PC-9 (cell line): ENCODE data around the gene C7orf33. TPM values are rescaled to one million over a fixed set of nuclear protein-coding genes. Genes with fewer than 3 reads are reported as not detected.
"Not testable (repeated sequence)": the region's sequence is repeated elsewhere in the genome, so short reads cannot be mapped to it uniquely, and the experiment has no call there.

Source experiments
- BruUV-seq: library from RNA; stranded (reverse); fragments of 400-500 nt; replicated peaks from 2 replicates; lab custom pipeline; 2021; lab: Mats Ljungman, UMichigan
- CTCF ChIA-PET: fragments of 300-600 bp; sonication (Branson Sonifier 250); formaldehyde crosslinking; loops from one replicate; lab custom pipeline; 2022; ENCODE audit warnings: antibody characterized with exemption; lab: Charles Lee
- POLR2A ChIA-PET: fragments of 300-600 bp; sonication (Branson Sonifier 250); formaldehyde crosslinking; loops from one replicate; lab custom pipeline; 2022; ENCODE audit warnings: antibody characterized with exemption; ENCODE audit not compliant: unreplicated experiment; lab: Charles Lee
- DNase-seq, 2 experiments: peaks; one replicate each; pipeline versions ENCODE4 v3.0.0 to v3.0.0-alpha.2; 2015 to 2022; ENCODE audit warnings: mixed read lengths in 1 of 2
- H2AFZ ChIP-seq: fragments of 200-600 bp; sonication (generic); 2 replicates; pipeline ENCODE4 v1.8.1; 2017; ENCODE audit warnings: antibody characterized with exemption
- H3F3A ChIP-seq: fragments of 200-600 bp; sonication (generic); 2 replicates; pipeline ENCODE4 v1.8.1; 2017; ENCODE audit warnings: antibody characterized with exemption, mild to moderate bottlenecking, low read depth; ENCODE audit not compliant: insufficient read depth
- H3K27ac ChIP-seq: fragments of 200-600 bp; sonication (generic); 2 replicates; pipeline ENCODE4 v1.6.1; 2016; ENCODE audit warnings: mixed run types
- H3K27me3 ChIP-seq: fragments of 200-600 bp; sonication (generic); 2 replicates; pipeline ENCODE4 v1.6.1; 2016; ENCODE audit warnings: low read depth, mixed run types; ENCODE audit not compliant: insufficient read depth
- H3K36me3 ChIP-seq: fragments of 200-600 bp; sonication (generic); 2 replicates; pipeline ENCODE4 v1.6.1; 2016; ENCODE audit warnings: low read depth, mixed run types
- H3K4me1 ChIP-seq: fragments of 200-600 bp; sonication (generic); replicated peaks from 2 replicates; pipeline ENCODE4 v1.6.1; 2016; ENCODE audit warnings: mixed run types; ENCODE audit not compliant: insufficient read depth
- H3K4me2 ChIP-seq: fragments of 200-600 bp; sonication (generic); 2 replicates; pipeline ENCODE4 v1.6.1; 2017; ENCODE audit warnings: mixed run types
- H3K4me3 ChIP-seq: fragments of 200-600 bp; sonication (generic); 2 replicates; pipeline ENCODE4 v1.6.1; 2016; ENCODE audit warnings: mixed run types
- H3K79me2 ChIP-seq: fragments of 200-600 bp; sonication (generic); 2 replicates; pipeline ENCODE4 v1.6.1; 2017; ENCODE audit warnings: low read depth, mixed run types
- H3K9me2 ChIP-seq: fragments of 200-600 bp; sonication (generic); 2 replicates; pipeline ENCODE4 v1.8.1; 2017; ENCODE audit warnings: mild to moderate bottlenecking; ENCODE audit not compliant: insufficient read depth
- H3K9me3 ChIP-seq: fragments of 200-600 bp; sonication (generic); 2 replicates; pipeline ENCODE4 v1.8.1; 2016; ENCODE audit warnings: low read depth; ENCODE audit not compliant: insufficient read depth
- H4K20me1 ChIP-seq: fragments of 200-600 bp; sonication (generic); 2 replicates; pipeline ENCODE4 v1.8.1; 2017; ENCODE audit not compliant: insufficient read depth
- EZH2 ChIP-seq: fragments of 200-600 bp; sonication (generic); IDR thresholded peaks from 2 replicates; pipeline ENCODE4 v1.8.0; 2017; ENCODE audit warnings: antibody characterized with exemption, low read depth
- intact Hi-C: fragments of 100-400 bp; cut with micrococcal nuclease; formaldehyde crosslinking; loops from one replicate; pipeline ENCODE4 v1.10.0; 2022; ENCODE audit not compliant: unreplicated experiment
- total RNA-seq: library from RNA; stranded (reverse); gene quantifications from 2 replicates; pipeline ENCODE4 v1.2.3, GENCODE V29; 2021
- TF ChIP-seq, protein P1 (sequence below): fragments of 200-600 bp; sonication (generic); conservative IDR thresholded peaks from 2 replicates; pipeline ENCODE4 v1.6.1; 2017; ENCODE audit warnings: mixed run types, antibody characterized with exemption, mild to moderate bottlenecking, moderate library complexity

C7orf33 gene
- total RNA-seq, 1 experiment from 2014 or later = not detected

DNA sequence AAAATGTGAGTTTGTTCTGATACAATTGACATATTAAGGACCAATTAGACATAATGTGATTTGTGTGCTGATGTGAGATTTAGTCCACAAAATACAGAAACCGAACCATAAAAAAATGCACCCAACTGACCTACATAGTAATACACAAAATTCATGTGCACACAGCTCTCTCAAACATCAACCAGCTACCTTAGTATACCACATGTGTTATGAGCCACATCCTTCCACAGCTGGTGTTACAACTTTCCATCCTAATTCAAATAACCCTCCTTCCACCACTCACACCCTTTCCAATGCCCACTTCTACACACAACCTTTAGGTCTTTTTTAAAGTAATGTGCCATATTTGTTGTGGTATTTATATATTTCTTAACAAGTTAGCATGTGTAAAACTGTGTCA is 31.7 kb upstream of the C7orf33 start:
- Histone ChIP-seq H3K27me3 (no peaks in the 10 kb centered on the region), H3K4me3 (no peak overlapping the region), H3K4me1 (peaks cover 8% of the 10 kb centered on the region; the same call in 1 of the 2 replicates), H3F3A (0 out of 2 replicates have a peak, but pooled peaks cover 2% of the 10 kb centered on the region), H3K27ac (no peak overlapping the region), H3K9me2 (no peaks in the 10 kb centered on the region), H3K9me3 (no peaks in the 10 kb centered on the region), H3K4me2 (no peak overlapping the region), H4K20me1 (no peaks in the 10 kb centered on the region; the same call in 1 of the 2 replicates), H3K79me2 (no peaks in the 10 kb centered on the region), H2AFZ (no peak overlapping the region), H3K36me3 (no peaks in the 10 kb centered on the region)
- no peak for DNase-seq
- BruUV-seq = no TSS peak
- ChIA-PET CTCF (no interaction called here), POLR2A (no interaction called here)
- intact Hi-C loops = no loop called here
- TF ChIP-seq EZH2 = no peak
- TF ChIP-seq, protein P1, sequence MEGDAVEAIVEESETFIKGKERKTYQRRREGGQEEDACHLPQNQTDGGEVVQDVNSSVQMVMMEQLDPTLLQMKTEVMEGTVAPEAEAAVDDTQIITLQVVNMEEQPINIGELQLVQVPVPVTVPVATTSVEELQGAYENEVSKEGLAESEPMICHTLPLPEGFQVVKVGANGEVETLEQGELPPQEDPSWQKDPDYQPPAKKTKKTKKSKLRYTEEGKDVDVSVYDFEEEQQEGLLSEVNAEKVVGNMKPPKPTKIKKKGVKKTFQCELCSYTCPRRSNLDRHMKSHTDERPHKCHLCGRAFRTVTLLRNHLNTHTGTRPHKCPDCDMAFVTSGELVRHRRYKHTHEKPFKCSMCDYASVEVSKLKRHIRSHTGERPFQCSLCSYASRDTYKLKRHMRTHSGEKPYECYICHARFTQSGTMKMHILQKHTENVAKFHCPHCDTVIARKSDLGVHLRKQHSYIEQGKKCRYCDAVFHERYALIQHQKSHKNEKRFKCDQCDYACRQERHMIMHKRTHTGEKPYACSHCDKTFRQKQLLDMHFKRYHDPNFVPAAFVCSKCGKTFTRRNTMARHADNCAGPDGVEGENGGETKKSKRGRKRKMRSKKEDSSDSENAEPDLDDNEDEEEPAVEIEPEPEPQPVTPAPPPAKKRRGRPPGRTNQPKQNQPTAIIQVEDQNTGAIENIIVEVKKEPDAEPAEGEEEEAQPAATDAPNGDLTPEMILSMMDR = no peak

DNA sequence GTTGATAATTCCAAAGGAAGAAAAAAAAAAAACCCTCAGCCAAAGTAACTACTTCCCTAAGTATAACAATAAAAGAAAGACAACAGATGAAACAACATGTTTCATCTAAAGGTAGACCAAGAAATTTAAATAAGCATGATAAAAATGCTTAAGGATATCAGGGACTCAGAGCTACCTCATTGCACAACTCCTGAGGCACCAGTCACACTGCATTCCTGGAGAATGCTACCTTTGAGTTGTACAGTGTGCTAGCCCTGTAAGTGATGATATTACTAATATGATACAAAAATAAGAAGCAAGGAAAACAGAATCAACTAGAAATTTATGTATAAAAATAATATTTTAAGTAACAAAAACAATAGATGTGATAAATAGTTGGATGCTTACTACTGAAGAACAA is 29.5 kb upstream of the C7orf33 start:
- BruUV-seq = no TSS peak
- CTCF ChIA-PET = no interaction called here
- Histone ChIP-seq H3K4me2 (no peak overlapping the region), H3K36me3 (no peaks in the 10 kb centered on the region), H3F3A (peaks cover 11% of the 10 kb centered on the region; the same call in 1 of the 2 replicates), H4K20me1 (no peaks in the 10 kb centered on the region), H3K79me2 (no peaks in the 10 kb centered on the region), H3K27ac (no peak overlapping the region), H2AFZ (no peak overlapping the region), H3K9me3 (no peaks in the 10 kb centered on the region), H3K4me1 (peaks cover 14% of the 10 kb centered on the region; the same call in 1 of the 2 replicates), H3K4me3 (no peak overlapping the region), H3K9me2 (no peaks in the 10 kb centered on the region), H3K27me3 (no peaks in the 10 kb centered on the region)
- TF ChIP-seq, protein P1 = no peak
- no peak for TF ChIP-seq EZH2
- intact Hi-C loops = no loop called here
- DNase-seq = peak; percentile 32 to 79
- POLR2A ChIA-PET = no interaction called here

DNA sequence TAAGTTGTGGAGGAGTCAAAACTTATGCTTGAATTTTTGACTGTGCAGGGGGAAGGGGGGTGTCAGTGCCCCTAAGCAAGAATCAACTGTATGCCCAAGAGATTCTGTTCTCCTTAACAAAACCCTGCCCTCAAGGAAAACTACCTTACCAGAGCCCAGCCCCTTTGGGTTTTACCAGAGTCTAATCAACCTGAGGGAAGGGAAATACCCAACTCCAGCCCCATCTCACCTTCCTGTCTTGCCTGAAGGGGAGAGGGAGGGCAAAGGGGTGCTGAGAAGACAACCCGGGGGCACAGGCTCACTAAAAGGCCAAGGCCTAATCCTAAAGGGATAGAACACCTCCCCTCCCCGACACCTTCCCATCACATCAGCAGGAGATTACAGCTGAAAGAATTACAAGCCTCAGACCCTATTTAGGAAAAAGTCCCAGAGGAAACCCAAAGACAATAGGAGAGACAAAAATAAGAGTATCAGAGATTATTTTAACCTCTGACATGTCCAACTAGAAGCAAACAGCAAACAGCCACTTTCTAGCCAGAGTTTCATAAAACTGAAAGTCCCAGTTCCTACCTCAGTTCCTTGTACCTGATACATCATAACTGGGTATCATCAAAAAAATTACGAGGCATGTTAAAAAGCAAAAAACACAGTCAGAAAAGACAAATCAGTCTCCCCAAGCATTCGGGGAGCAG is 26.8 kb upstream of the C7orf33 start:
- DNase-seq = no peak
- H3K27me3 ChIP-seq = no peaks in the 10 kb centered on the region
- peak overlapping the region; percentile 45; the same call in 1 of the 2 replicates for H3K4me2 ChIP-seq
- no peaks in the 10 kb centered on the region for H3K9me3 ChIP-seq
- BruUV-seq = no TSS peak
- H3K9me2 ChIP-seq = no peaks in the 10 kb centered on the region
- no peak overlapping the region for H2AFZ ChIP-seq
- H3K4me1 ChIP-seq = peaks cover 14% of the 10 kb centered on the region; the same call in 1 of the 2 replicates
- H3F3A ChIP-seq = peaks cover 11% of the 10 kb centered on the region; the same call in 1 of the 2 replicates
- H4K20me1 ChIP-seq = no peaks in the 10 kb centered on the region
- intact Hi-C loops = no loop called here
- ChIA-PET POLR2A (interaction anchor here (0.6 kb wide), 1 partner anchor 246 kb away, joined by 3 read pairs; no protein-coding TSS in a partner anchor), CTCF (no interaction called here)
- peak overlapping the region; percentile 48 for H3K27ac ChIP-seq
- TF ChIP-seq EZH2 = no peak
- TF ChIP-seq, protein P1 = no peak
- H3K4me3 ChIP-seq = no peak overlapping the region
- H3K79me2 ChIP-seq = no peaks in the 10 kb centered on the region
- no peaks in the 10 kb centered on the region for H3K36me3 ChIP-seq

DNA sequence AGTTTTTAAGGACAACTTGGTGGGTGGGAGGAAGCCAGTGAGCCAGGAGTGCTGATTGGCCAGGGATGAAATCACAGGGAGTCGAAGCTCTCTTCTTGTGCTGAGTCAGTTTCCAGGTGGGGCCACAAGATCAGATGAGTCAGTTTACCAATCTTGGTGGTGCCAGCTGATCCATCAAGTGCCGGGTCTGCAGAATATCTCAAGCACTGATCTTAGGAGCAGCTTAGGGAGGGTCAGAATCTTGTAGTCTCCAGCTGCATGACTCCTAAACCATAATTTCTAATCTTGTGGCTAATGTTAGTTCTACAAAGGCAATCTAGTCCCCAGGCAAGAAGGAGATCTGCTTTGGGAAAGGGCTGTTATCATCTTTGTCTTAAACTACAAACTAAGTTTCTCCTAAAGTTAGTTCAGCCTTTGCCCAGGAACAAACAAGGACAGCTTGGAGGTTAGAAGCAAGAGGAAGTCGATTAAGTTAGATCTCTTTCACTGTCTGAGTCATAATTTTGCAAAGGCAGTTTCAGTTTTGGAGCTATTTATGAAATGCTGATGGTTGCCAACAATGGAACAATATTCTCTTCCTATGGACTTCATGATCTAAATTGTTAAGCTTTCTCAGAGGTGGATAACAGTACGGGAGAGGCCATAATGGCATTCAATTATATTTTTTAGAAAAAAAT is 26.2 kb upstream of the C7orf33 start:
- Histone ChIP-seq H3K27ac (peak overlapping the region; percentile 48), H3K4me1 (peaks cover 14% of the 10 kb centered on the region; the same call in 1 of the 2 replicates), H3F3A (peaks cover 11% of the 10 kb centered on the region; the same call in 1 of the 2 replicates), H3K4me2 (peak overlapping the region; percentile 45; the same call in 1 of the 2 replicates)
- ChIA-PET CTCF (interaction anchor here (0.6 kb wide), 1 partner anchor 549 kb away, joined by 7 read pairs; no protein-coding TSS in a partner anchor), POLR2A (interaction anchor here (0.6 kb wide), 3 partner anchors 245 to 501 kb away, joined by 3 to 4 read pairs (median 3); no protein-coding TSS in a partner anchor)
- H3K4me3 ChIP-seq, intact Hi-C loops, H3K36me3 ChIP-seq, H2AFZ ChIP-seq, H4K20me1 ChIP-seq, BruUV-seq, H3K27me3 ChIP-seq, H3K9me2 ChIP-seq, H3K79me2 ChIP-seq, H3K9me3 ChIP-seq: not testable (repeated sequence)
- DNase-seq = peak in 1 of 2 experiments; percentile 55
